Measurements from ENCODE around the gene SLC22A23.

- TF ChIP-seq HOXA7 (CRISPR knock-in tag; IDR thresholded peaks at IDR 0.05; ENCODE audit: borderline replicate concordance) (no peak), CTCF (tag by site-specific recombination; IDR thresholded peaks at IDR 0.05) (no peak), ZNF26 (tag by site-specific recombination; IDR thresholded peaks at IDR 0.05) (no peak), PRDM2 (tag by site-specific recombination; IDR thresholded peaks at IDR 0.05; ENCODE audit: borderline replicate concordance) (no peak), ZSCAN23 (tag by site-specific recombination; IDR thresholded peaks at IDR 0.05) (no peak), BCL11B (tag by site-specific recombination; IDR thresholded peaks at IDR 0.05; ENCODE audit: low read depth) (no peak), ZNF596 (tag by site-specific recombination; IDR thresholded peaks at IDR 0.05) (no peak), ZNF747 (tag by site-specific recombination; IDR thresholded peaks at IDR 0.05) (no peak)
Observed at GRCh38 chr6:3305831-3306230, 151.0 kb downstream of the SLC22A23 start.
